Right lobe of liver (tissue), 6 donors: ENCODE data around the gene SPON1. TPM values are rescaled to one million over a fixed set of nuclear protein-coding genes. Genes with fewer than 3 reads are reported as not detected.

ENCODE experiments used
- ATAC-seq, 4 donors: fragments of 200-7000 bp; cut with Tn5 transposase; one replicate each; pipeline ENCODE4 v1.9.1; 2020; ENCODE audit warnings: mild to moderate bottlenecking in 4 of 4, moderate library complexity in 4 of 4
- DNase-seq, 3 donors: peaks; one replicate each; pipeline ENCODE4 v3.0.0-alpha.2; 2020
- H3K27ac ChIP-seq, 3 donors: fragments of 200-600 bp; one replicate each; pipeline ENCODE4 v1.8.0; 2022
- H3K27me3 ChIP-seq, 2 donors: fragments of 200-600 bp; one replicate each; pipeline ENCODE4 v1.8.0; 2022
- H3K36me3 ChIP-seq, 4 donors: fragments of 200-600 bp; sonication (generic) in 1 of 4; one replicate each; pipeline versions ENCODE4 v1.5.1 to v1.8.0; 2017 to 2022; ENCODE audit warnings: control low read depth in 1 of 4
- H3K4me1 ChIP-seq, 4 donors: fragments of 200-600 bp; sonication (generic) in 1 of 4; one replicate each; pipeline versions ENCODE4 v1.5.1 to v1.8.0; 2017 to 2022; ENCODE audit warnings: control low read depth in 1 of 4
- H3K4me3 ChIP-seq, 3 donors: fragments of 200-600 bp; one replicate each; pipeline ENCODE4 v1.8.0; 2022
- H3K9me3 ChIP-seq, 4 donors: fragments of 200-600 bp; sonication (generic) in 1 of 4; one replicate each; pipeline versions ENCODE4 v1.5.1 to v1.8.0; 2017 to 2022; ENCODE audit warnings: control low read depth in 1 of 4
- CTCF ChIP-seq, 4 donors: fragments of 200-600 bp in 3 of 4; fragments of 450-650 bp in 1 of 4; IDR thresholded peaks; one replicate each; pipeline versions ENCODE4 v1.5.1 to v1.8.0; 2016 to 2022; ENCODE audit warnings: antibody characterized with exemption in 4 of 4, mild to moderate bottlenecking in 2 of 4
- POLR2A ChIP-seq: fragments of 450-650 bp; IDR thresholded peaks from one replicate; pipeline ENCODE4 v1.6.1; 2017; ENCODE audit warnings: antibody characterized with exemption, mild to moderate bottlenecking
- WGBS: methylation state at CpG from one replicate; pipeline ENCODE4 v1.1.6; 2018; ENCODE audit warnings: low coverage, low lambda C conversion rate; ENCODE audit not compliant: insufficient coverage; ENCODE audit errors: missing lambda C conversion rate; 5-methylcytosine and 5-hydroxymethylcytosine counted together
- intact Hi-C, 2 donors: fragments of 100-400 bp; cut with DNase I; formaldehyde crosslinking; loops; one replicate each; pipeline versions ENCODE4 v1.11.2 to v1.14.1; 2022
- long read RNA-seq: library from polyadenylated mRNA; unstranded; transcript quantifications from one replicate; pipeline ENCODE4 v2.0.0, GENCODE V29; 2019
- total RNA-seq, 6 experiments: library from RNA; depleted of rRNA in 2 of 6; stranded (reverse); fragments of >200 nt in 2 of 6; fragmentation: NEBNext Ultra II Directional in 3 of 6; extraction: Animal tissue kit (Norgen Biotek cat#: 25700) in 3 of 6; gene quantifications; one replicate each; pipeline versions ENCODE4 v1.1.0 to v1.2.4, GENCODE V29; 2016 to 2023
- donor health status: DM: no; HTN: yes; CAD: no.
- donor health status: DM: no; HTN: no; CAD: no.
- donor health status: DM: no; HTN: no; CAD: no.
- donor health status: DM: no; HTN: yes; CAD: no.
- donor health status: DM: no; HTN: yes; CAD: no.

Gene SPON1
- 1 to 10 TPM in 4 of 6 experiments, under 1 TPM in 2; 0.51 to 2.4 (median 1.6) TPM for total RNA-seq
- long read RNA-seq, partial matches to known transcripts = 1 of 1 reads
- long read RNA-seq, other reads (novel, unspliced or antisense) = 0 of 1 reads

GRCh38 chr11:13962562-13963168 lies at the start of gene SPON1:
Gene SPON1 (plus strand): TSS chr11:13962723. CDS start chr11:13962905, 182 bp downstream.
- TF ChIP-seq CTCF (IDR thresholded peaks at IDR 0.05) = no peak
- TF ChIP-seq POLR2A = no peak
- no peaks in the 10 kb centered on the region for H3K9me3 ChIP-seq
- 0% methylated on average over 29 of the region's 74 CpGs for WGBS
- intact Hi-C loops = loop anchor here in 1 of 2 donors (10.0 kb wide), 1 partner anchor 192 kb away; no protein-coding TSS in a partner anchor
- ATAC-seq (peak; percentile 6 to 39 (median 30)), DNase-seq (peak in 1 of 3 donors; percentile 38)
- H3K36me3 ChIP-seq = no peaks in the 10 kb centered on the region
- H3K27ac ChIP-seq = no peak within 1 kb of the TSS
- peaks cover 0 to 24% (median 0%) of the 10 kb centered on the region in 4 donors for H3K4me1 ChIP-seq
- peaks cover 9 to 18% of the 10 kb centered on the region in 2 donors for H3K27me3 ChIP-seq
- peak within 1 kb of the TSS; percentile 9 to 24 (median 16) for H3K4me3 ChIP-seq

- intact Hi-C loops = no loop called here
- ATAC-seq = no peak
- H3K9me3 ChIP-seq = no peaks in the 10 kb centered on the region
- 36% methylated on average over 1 of the region's 1 CpG for WGBS
- no peak overlapping the region for H3K27ac ChIP-seq
- TF ChIP-seq POLR2A = no peak
- no peak for TF ChIP-seq CTCF (IDR thresholded peaks at IDR 0.05)
- H3K4me3 ChIP-seq = no peak overlapping the region
- no peak for DNase-seq
- H3K36me3 ChIP-seq = no peaks in the 10 kb centered on the region
- no peaks in the 10 kb centered on the region for H3K4me1 ChIP-seq
- H3K27me3 ChIP-seq = no peaks in the 10 kb centered on the region
Observed at GRCh38 chr11:13917264-13917663, 45.3 kb upstream of the SPON1 start.

GRCh38 chr11:13917904-13918303 lies 44.6 kb upstream of the SPON1 start:
- WGBS = 46% methylated on average over 2 of the region's 2 CpGs
- Histone ChIP-seq H3K27me3 (no peaks in the 10 kb centered on the region), H3K4me1 (no peaks in the 10 kb centered on the region), H3K27ac (no peak overlapping the region), H3K36me3 (no peaks in the 10 kb centered on the region), H3K4me3 (no peak overlapping the region), H3K9me3 (no peaks in the 10 kb centered on the region)
- TF ChIP-seq POLR2A = no peak
- no peak for TF ChIP-seq CTCF (IDR thresholded peaks at IDR 0.05)
- intact Hi-C loops = no loop called here
- DNase-seq (no peak), ATAC-seq (no peak)

- H3K27me3 ChIP-seq = no peaks in the 10 kb centered on the region
- ATAC-seq (no peak), DNase-seq (no peak)
- H3K4me3 ChIP-seq = no peak overlapping the region
- intact Hi-C loops = no loop called here
- H3K9me3 ChIP-seq = no peaks in the 10 kb centered on the region
- no peak overlapping the region for H3K27ac ChIP-seq
- no peaks in the 10 kb centered on the region for H3K4me1 ChIP-seq
- no peak for TF ChIP-seq POLR2A
- no peak for TF ChIP-seq CTCF (IDR thresholded peaks at IDR 0.05)
- H3K36me3 ChIP-seq = no peaks in the 10 kb centered on the region
- 60% methylated on average over 3 of the region's 3 CpGs for WGBS
Observed at GRCh38 chr11:13920756-13921155, 41.8 kb upstream of the SPON1 start.
